IPS-11a (cell line): Measurements from ENCODE around the gene UBR1.
"Not testable (repeated sequence)": the region's sequence is repeated elsewhere in the genome, so short reads cannot be mapped to it uniquely, and the experiment has no call there.

Experiments used
- H3K4me3 ChIP-seq: one replicate; pipeline ENCODE4 v1.5.1; 2013; ENCODE audit warnings: low read depth, low read length, control low read depth

The UBR1 gene

GRCh38 chr15:43105778-43106485 is at the start of gene UBR1:
TSS of gene UBR1 (minus strand) at chr15:43106038. CDS start at chr15:43106022, 16 bp downstream.
- H3K4me3 ChIP-seq, result peak within 1 kb of the TSS; percentile 94

- no peak overlapping the region for H3K4me3 ChIP-seq
Measured at GRCh38 chr15:43153269-43153668, 47.4 kb upstream of the UBR1 start.

- no peak overlapping the region for H3K4me3 ChIP-seq
Measured at GRCh38 chr15:43151688-43152087, 45.9 kb upstream of the UBR1 start.

- no peak overlapping the region for H3K4me3 ChIP-seq
Measured at GRCh38 chr15:43150191-43150929, 44.5 kb upstream of the UBR1 start.

GRCh38 chr15:43146184-43146583 is 40.3 kb upstream of the UBR1 start:
- no peak overlapping the region for H3K4me3 ChIP-seq

- H3K4me3 ChIP-seq, result no peak overlapping the region
Measured at GRCh38 chr15:43144512-43144911, 38.7 kb upstream of the UBR1 start.

GRCh38 chr15:43143203-43143941 is 37.5 kb upstream of the UBR1 start:
- no peak overlapping the region for H3K4me3 ChIP-seq

- no peak overlapping the region for H3K4me3 ChIP-seq
Measured at GRCh38 chr15:43135351-43135750, 29.5 kb upstream of the UBR1 start.

GRCh38 chr15:43134157-43134635 is 28.4 kb upstream of the UBR1 start:
- H3K4me3 ChIP-seq, result peak overlapping the region; percentile 73

GRCh38 chr15:43133430-43134156 is 27.8 kb upstream of the UBR1 start, which contains the start of gene TMEM62:
TSS of gene TMEM62 (plus strand) at chr15:43133586. CDS start at chr15:43133803, 217 bp downstream.
- H3K4me3 ChIP-seq, result peak within 1 kb of the TSS; percentile 73

- H3K4me3 ChIP-seq, result peak overlapping the region; percentile 73
Measured at GRCh38 chr15:43132830-43133429, 27.1 kb upstream of the UBR1 start.

- no peak overlapping the region for H3K4me3 ChIP-seq
Measured at GRCh38 chr15:43128980-43129335, 23.1 kb upstream of the UBR1 start.

GRCh38 chr15:43128174-43128979 is 22.5 kb upstream of the UBR1 start:
- H3K4me3 ChIP-seq, result not testable (repeated sequence)

- H3K4me3 ChIP-seq, result no peak overlapping the region
Measured at GRCh38 chr15:43127752-43128151, 21.9 kb upstream of the UBR1 start.

GRCh38 chr15:43126356-43126755 is 20.5 kb upstream of the UBR1 start:
- H3K4me3 ChIP-seq, result no peak overlapping the region

GRCh38 chr15:43125100-43125661 is 19.3 kb upstream of the UBR1 start:
- H3K4me3 ChIP-seq, result no peak overlapping the region

- H3K4me3 ChIP-seq, result no peak overlapping the region
Measured at GRCh38 chr15:43121863-43122262, 16.0 kb upstream of the UBR1 start.

GRCh38 chr15:43118829-43119228 is 13.0 kb upstream of the UBR1 start:
- no peak overlapping the region for H3K4me3 ChIP-seq

- no peak overlapping the region for H3K4me3 ChIP-seq
Measured at GRCh38 chr15:43118286-43118685, 12.4 kb upstream of the UBR1 start.
